HuH-7.5 (cell line): Measurements from ENCODE around the gene CDT1.
"Not testable (repeated sequence)": the region's sequence is repeated elsewhere in the genome, so short reads cannot be mapped to it uniquely, and the experiment has no call there.

Experiments used
- DNase-seq: peaks from one replicate; pipeline ENCODE4 v3.0.0; 2011; ENCODE audit warnings: low spot score

CDT1 gene

DNA sequence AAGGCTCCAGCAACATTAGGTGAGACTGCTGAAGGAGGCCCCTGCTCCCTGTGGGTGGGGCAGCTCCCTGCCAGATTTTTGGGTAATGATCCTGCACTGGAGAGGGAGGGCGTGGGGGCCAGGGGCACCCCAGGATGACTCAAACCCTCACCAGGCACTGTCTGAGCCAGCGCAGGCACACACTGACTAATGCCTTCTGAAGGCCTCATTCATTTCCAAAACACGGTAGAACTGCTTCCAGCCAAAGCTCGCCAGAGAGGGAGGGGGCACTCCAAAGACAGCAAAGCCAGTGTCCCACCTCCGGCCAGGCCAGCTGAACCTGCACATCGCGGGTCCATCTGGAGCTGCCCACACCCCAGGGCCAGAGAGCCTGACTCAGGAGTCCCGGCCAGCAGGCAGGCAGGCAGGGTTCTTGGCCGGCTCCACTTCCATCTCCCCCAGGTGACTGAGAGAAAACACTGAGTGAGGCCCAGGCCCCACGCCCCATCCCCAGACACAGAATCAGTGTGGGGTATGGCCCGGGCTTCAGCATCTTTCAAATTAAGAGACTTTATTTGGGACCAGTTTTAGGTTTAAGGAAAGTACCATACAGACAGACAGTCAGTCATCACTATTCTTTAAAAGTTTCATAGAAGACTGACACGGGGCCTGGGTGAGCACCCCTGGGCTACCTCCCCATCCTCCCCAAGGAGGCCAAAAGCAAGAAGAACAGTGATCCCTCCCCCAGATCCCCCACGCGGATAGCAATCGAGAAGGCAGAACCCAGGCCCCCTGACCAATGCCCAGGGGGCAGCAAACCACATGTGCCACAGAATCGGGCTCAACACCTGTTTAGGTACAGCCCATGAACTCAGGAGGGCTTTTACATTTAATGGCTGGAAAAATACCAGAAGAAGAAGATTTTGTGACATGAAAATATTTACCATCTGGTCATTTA, 20.9 kb upstream of the CDT1 start:
- no peak for DNase-seq

GRCh38 chr16:88783391-88784073, 20.1 kb upstream of the CDT1 start:
- DNase-seq, result no peak

GRCh38 chr16:88784074-88784855, 19.3 kb upstream of the CDT1 start:
- DNase-seq, result peak; percentile 91

GRCh38 chr16:88784856-88785105, 18.8 kb upstream of the CDT1 start:
- DNase-seq, result no peak

DNA sequence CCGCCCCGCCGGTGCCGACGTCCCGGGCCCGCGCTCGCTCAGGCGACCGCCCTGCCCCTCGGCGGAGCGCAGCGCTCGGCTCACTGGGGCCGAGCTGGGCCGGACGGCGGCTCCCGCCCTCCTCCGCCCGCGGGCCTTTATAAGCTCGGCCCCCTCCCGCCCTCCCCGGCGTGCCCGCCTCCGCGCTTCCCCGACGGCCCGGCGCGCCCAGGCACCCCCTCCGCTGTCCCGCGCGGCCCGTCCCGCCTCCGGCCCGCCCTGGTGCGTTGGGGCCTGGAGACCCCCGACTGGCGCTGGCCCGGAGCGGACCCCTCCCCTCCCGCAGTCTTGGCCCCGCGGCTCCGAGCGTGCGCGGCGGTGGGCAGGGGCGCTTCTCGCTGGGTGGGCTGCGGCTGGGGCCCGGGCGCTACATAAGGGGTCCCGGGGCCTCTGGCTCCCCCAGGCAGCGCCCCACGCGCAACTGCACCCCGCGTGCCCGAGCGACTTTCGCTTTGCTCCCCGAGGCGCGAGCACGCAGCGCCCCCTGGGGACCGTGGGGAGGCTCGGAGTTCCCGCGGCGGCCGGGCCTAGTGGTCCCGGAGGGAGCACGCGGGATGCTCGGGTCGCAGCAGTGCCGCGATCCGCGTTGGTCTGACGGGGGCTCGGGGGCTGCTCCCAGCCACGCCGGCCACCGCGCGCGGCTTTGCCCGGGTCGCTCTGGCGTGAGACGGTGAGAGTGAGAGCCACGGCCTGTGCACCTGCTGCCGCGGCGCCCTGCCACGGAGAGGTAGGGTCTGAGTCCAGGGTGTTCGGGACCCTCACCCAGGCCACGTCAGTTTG, 18.3 kb upstream of the CDT1 start, which contains the start of gene PIEZO1:
PIEZO1 (minus strand) TSS at position 115 of the 819 bp plus-strand sequence. CDS start 256 bp downstream, outside the sequence.
- DNase-seq, result peak; percentile 89

GRCh38 chr16:88787579-88788314, 15.8 kb upstream of the CDT1 start:
- no peak for DNase-seq

DNA sequence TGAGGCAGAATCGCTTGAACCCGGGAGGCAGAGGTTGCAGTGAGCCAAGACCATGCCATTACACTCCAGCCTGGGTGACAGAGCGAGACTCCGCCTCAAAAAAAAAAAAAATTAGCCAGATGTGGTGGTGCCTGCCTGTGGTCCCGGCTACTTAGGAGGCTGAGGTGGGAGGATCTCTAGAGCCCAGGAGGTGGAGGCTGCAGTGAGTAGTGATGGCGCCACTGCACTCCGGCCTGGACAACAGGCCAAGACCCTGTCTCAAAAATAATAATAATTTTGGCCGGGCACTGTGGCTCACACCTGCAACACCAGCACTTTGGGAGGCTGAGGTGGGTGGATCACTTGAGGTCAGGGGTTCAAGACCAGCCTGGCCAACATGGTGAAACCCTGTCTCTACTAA, 14.8 kb upstream of the CDT1 start:
- not testable (repeated sequence) for DNase-seq

DNA sequence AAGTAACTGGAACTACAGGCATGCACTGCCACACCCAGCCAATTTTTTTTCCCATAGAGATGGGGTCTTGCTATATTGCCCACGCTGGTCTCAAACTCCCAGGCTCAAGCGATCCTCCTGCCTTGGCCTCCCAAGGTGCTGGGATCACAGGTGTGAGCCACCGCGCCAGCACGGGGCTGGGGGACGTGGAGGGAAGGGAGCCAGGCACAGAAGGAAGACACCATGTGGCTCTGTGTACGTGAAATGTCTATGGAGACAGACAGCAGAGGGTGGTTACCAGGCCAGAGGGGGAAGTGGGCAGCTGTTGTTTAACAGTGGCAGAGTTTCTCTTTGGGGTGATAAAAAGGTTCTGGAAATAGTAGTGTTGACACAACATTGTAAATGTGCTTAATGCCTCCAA, 14.0 kb upstream of the CDT1 start:
- DNase-seq, result no peak

GRCh38 chr16:88790312-88791211, 13.0 kb upstream of the CDT1 start:
- DNase-seq, result no peak

GRCh38 chr16:88792078-88792550, 11.5 kb upstream of the CDT1 start:
- no peak for DNase-seq

DNA sequence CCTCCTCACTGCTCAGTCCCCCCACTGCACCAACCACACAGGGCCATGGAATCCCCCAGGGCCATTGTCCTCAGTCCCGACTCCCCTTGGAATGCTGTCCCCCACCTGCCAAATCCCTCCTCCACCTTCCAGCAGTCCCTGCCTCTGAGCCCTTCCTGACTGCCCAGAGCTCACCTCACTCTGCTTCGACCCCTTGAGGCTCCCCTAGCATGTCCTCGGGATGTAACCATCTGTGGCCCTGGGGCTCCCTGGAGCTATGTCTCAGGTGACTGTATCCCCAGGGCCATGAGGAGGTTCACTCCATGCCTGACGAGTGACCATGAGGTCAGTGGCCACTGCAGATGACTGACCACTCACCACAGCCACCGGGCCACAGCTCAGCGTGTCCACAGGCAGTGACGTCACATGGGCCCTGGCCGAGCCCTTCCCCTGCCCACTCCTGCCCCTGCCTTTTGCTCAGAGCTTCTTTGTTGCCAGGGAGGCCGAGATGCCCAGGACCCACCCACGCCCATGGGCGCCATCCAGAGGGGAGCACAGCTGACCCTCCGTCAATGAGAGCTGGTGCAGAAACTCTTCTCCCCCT, 10.8 kb upstream of the CDT1 start:
- DNase-seq, result no peak

GRCh38 chr16:88793251-88793954, 10.2 kb upstream of the CDT1 start:
- DNase-seq, result no peak

DNA sequence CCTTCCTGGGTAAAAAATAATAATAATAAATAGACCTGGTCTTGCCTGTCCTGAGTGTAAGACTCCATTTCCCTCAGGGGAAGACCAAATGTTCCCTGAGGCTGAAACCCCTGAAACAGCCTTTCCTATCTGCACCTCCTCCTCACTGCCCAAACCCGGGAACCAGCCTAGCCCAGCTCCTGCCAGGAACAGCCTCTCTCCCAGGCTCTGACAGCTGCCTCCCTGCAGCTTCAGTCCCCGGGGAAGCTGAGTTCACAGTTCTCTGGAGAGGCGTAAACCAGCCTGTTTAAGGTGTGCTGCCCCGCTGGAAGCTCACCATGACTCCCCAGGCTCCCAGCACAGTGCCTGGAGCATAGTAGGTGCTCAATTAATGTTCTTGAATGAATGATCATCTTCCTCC, 7.3 kb upstream of the CDT1 start:
- no peak for DNase-seq

DNA sequence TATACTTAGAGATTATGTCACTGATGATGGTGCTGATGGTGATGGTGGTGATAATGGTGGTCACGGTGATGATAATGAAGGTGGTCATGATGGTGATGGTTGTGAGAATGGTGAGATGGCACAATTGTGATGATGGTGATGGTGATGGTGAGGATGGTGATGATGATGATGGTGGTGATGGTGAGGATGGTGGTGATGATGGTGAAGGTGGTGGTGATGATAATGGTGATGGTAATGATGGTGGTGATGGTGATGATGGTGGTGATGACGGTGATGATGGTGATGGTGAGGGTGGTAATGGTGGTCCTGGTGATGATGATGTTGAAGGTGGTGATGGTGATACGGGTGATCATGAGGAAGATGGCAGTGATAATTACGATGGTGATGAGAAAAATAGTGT, 5.5 kb upstream of the CDT1 start:
- DNase-seq, result no peak

- DNase-seq, result no peak
Measured at GRCh38 chr16:88798772-88799455, 4.7 kb upstream of the CDT1 start.

- DNase-seq, result no peak
Measured at GRCh38 chr16:88799569-88800276, 3.9 kb upstream of the CDT1 start.

GRCh38 chr16:88800277-88800592, 3.4 kb upstream of the CDT1 start:
- no peak for DNase-seq

DNA sequence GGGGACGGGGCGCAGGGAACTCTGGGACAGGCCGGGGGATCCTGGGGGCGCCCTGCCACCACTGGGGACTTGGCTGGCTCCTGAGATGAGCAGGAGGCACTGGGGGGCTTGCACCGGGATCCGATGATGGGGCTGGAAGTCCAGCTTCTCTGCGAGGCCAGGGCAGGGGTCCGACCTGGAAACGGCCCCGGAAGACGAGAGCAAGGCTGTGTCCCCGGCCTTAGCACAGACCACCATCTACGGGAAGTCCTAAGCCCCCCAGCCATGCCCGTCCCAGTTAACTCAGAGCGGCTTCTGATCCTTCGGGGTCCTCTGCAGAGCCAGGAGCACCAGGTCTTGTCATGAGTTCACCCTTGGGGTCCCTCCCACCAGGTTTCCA, 573 bp downstream of the CDT1 start:
- DNase-seq, result no peak
